PFSK-1 (cell line): Measurements from ENCODE around the gene ETS2.

ENCODE experiments used
- POLR2AphosphoS5 ChIP-seq: IDR thresholded peaks from 2 replicates; pipeline ENCODE4 v1.6.1; 2012; ENCODE audit warnings: low read depth, mild to moderate bottlenecking, control low read depth, low read length, moderate library complexity
- TAF1 ChIP-seq: IDR thresholded peaks from 2 replicates; pipeline ENCODE4 v1.6.1; 2012; ENCODE audit warnings: low read length, control low read depth, borderline replicate concordance; ENCODE audit not compliant: insufficient read depth

DNA sequence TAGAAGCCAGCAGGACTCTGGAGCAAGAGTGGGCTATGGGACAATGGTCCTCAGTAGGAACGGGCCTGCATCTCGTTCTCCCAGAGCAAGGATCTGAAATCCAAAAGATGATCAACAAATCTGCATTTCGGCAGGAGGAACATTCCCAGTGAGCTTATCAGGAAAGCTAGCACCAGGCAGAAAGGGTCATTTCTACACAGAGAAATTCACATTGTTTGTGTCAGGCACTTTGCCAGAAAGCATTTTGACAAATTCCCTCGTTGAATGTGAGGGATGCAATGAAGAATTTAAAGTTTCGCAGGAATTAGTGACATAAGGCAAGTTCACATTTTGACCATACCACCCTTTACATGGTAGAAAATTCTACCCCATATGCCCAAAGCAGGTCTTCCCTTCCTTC is 31.6 kb upstream of the ETS2 start:
- TF ChIP-seq TAF1 = no peak
- TF ChIP-seq POLR2AphosphoS5 = no peak
